Upper lobe of left lung (tissue), 6 donors: ENCODE data around the gene PLXNB1. TPM values are rescaled to one million over a fixed set of nuclear protein-coding genes. Genes with fewer than 3 reads are reported as not detected.

Source experiments
- ATAC-seq, 2 donors: fragments of 200-7000 bp; cut with Tn5 transposase; one replicate each; pipeline ENCODE4 v1.9.1; 2022; ENCODE audit warnings: mild to moderate bottlenecking in 2 of 2, moderate library complexity in 2 of 2; ENCODE audit not compliant: low FRiP score in 2 of 2
- DNase-seq, 2 donors: peaks; one replicate each; pipeline ENCODE4 v3.0.0-alpha.2; 2019 to 2020
- H3K27ac ChIP-seq, 4 donors: fragments of 200-600 bp; sonication (generic); one replicate each; pipeline ENCODE4 v1.5.1; 2016 to 2019
- H3K27me3 ChIP-seq, 4 donors: fragments of 200-600 bp; sonication (generic); one replicate each; pipeline ENCODE4 v1.5.1; 2017 to 2019
- H3K36me3 ChIP-seq, 4 donors: fragments of 200-600 bp; sonication (generic); one replicate each; pipeline ENCODE4 v1.5.1; 2016 to 2019
- H3K4me1 ChIP-seq, 4 donors: fragments of 200-600 bp; sonication (generic); one replicate each; pipeline ENCODE4 v1.5.1; 2018 to 2019
- H3K4me3 ChIP-seq, 4 donors: fragments of 200-600 bp; sonication (generic); one replicate each; pipeline ENCODE4 v1.5.1; 2017 to 2019; ENCODE audit warnings: mild to moderate bottlenecking in 2 of 4, moderate library complexity in 1 of 4
- H3K9me3 ChIP-seq, 4 donors: fragments of 200-600 bp; sonication (generic); one replicate each; pipeline ENCODE4 v1.5.1; 2018 to 2019
- EP300 ChIP-seq, 4 donors: sonication (generic); formaldehyde crosslinking; IDR thresholded peaks; one replicate each; pipeline ENCODE4 v1.5.1; 2017; ENCODE audit warnings: antibody characterized with exemption in 4 of 4, control low read depth in 2 of 4
- POLR2A ChIP-seq, 4 donors: fragments of 450-650 bp; IDR thresholded peaks; one replicate each; pipeline ENCODE4 v1.5.1; 2016 to 2017; ENCODE audit warnings: antibody characterized with exemption in 4 of 4, mild to moderate bottlenecking in 2 of 4
- POLR2AphosphoS5 ChIP-seq, 2 donors: sonication (generic); formaldehyde crosslinking; IDR thresholded peaks; one replicate each; pipeline ENCODE4 v1.5.1; 2017; ENCODE audit warnings: antibody characterized with exemption in 2 of 2
- WGBS, 2 donors: methylation state at CpG; one replicate each; pipeline ENCODE4 v1.1.5; 2017 to 2018; 5-methylcytosine and 5-hydroxymethylcytosine counted together
- total RNA-seq, 6 donors: library from RNA; depleted of rRNA in 4 of 6; stranded (reverse); fragments of >200 nt in 4 of 6; gene quantifications; one replicate each; pipeline versions ENCODE4 v1.1.0 to v1.2.1, GENCODE V29; 2016 to 2021
- TF ChIP-seq, protein P1 (sequence below), 6 experiments: fragments of 450-650 bp in 4 of 6; fragments of 200-600 bp in 2 of 6; sonication (generic) in 2 of 6; IDR thresholded peaks; one replicate each; pipeline ENCODE4 v1.5.1; 2016 to 2019; ENCODE audit warnings: antibody characterized with exemption in 6 of 6
- donor health status: DM: no; HTN: no; CAD: no; lungs with moderate emphysema.
- donor health status: DM: no; HTN: yes; CAD: no; lungs with severe emphysema.

PLXNB1 gene
- total RNA-seq, 6 donors from 2014 or later: 91.2 to 588 (median 123) TPM

DNA sequence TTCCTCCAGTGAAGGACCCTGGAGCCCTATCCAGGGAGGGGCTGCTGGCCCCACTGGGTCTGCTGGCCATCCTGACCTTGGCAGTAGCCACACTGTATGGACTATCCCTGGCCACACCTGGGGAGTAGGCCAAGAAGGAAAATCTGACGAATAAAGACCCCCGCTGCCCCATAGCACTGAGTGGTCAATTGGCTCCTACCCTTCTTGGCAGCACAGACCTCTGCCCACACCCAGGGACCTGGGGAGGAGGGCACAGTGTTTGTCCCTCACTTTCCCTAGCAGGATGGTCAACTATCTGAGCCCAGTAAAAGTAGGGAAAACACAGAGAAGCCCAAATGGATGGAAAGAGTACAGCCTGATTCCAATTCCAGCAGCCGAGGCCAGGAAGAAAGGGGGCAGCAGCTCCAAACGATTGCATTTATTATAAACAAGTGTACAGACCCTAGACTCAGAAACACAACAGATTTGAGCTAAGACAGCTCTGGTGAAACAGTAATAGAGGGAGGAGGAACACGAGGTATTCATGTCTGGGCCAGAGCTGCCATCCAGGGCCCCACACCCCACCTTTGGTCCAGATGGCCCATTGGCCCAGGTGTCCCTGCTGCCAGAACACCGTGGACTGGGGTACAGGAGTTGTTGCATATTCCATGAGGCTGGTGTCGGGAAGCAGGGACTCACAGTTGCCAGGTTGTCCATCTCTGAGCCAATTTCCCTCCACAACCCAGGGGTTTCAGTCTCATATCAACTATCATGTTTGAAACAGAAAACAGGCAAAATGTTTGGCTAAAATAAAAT is 37.8 kb upstream of the PLXNB1 start:
- Histone ChIP-seq H3K4me1 (peaks cover 64 to 76% (median 67%) of the 10 kb centered on the region in 4 donors), H3K27ac (peak overlapping the region; percentile 97 to 100 (median 98)), H3K9me3 (no peaks in the 10 kb centered on the region), H3K27me3 (no peaks in the 10 kb centered on the region), H3K4me3 (peak overlapping the region in 3 of 4 donors; percentile 48 to 60 (median 55)), H3K36me3 (peaks cover 0 to 48% (median 31%) of the 10 kb centered on the region in 4 donors)
- TF ChIP-seq POLR2AphosphoS5 (IDR thresholded peaks at IDR 0.05) (no peak), POLR2A (IDR thresholded peaks at IDR 0.05) (no peak), EP300 (IDR thresholded peaks at IDR 0.05) (no peak)
- TF ChIP-seq, protein P1, sequence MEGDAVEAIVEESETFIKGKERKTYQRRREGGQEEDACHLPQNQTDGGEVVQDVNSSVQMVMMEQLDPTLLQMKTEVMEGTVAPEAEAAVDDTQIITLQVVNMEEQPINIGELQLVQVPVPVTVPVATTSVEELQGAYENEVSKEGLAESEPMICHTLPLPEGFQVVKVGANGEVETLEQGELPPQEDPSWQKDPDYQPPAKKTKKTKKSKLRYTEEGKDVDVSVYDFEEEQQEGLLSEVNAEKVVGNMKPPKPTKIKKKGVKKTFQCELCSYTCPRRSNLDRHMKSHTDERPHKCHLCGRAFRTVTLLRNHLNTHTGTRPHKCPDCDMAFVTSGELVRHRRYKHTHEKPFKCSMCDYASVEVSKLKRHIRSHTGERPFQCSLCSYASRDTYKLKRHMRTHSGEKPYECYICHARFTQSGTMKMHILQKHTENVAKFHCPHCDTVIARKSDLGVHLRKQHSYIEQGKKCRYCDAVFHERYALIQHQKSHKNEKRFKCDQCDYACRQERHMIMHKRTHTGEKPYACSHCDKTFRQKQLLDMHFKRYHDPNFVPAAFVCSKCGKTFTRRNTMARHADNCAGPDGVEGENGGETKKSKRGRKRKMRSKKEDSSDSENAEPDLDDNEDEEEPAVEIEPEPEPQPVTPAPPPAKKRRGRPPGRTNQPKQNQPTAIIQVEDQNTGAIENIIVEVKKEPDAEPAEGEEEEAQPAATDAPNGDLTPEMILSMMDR (IDR thresholded peaks at IDR 0.05): no peak
- no peak for DNase-seq
- 72 to 75% methylated on average over 7 of the region's 7 CpGs for WGBS, 2 donors
- ATAC-seq: no peak

DNA sequence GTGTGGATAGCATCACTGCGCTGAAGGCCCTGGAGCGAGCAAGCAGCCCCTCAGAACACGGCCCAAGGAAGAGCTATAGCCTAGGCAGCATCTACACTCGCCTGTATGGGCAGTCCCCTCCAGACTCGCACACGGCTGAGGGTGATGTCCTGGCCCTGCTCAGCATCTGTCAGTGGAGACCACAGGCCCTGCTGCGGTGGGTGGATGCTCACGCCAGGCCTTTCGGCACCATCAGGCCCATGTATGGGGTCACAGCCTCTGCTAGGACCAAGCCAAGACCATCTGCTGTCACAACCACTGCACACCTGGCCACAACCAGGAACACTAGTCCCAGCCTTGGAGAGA is 37.2 kb upstream of the PLXNB1 start:
- peak overlapping the region; percentile 48 to 68 (median 58) for H3K4me3 ChIP-seq

DNA sequence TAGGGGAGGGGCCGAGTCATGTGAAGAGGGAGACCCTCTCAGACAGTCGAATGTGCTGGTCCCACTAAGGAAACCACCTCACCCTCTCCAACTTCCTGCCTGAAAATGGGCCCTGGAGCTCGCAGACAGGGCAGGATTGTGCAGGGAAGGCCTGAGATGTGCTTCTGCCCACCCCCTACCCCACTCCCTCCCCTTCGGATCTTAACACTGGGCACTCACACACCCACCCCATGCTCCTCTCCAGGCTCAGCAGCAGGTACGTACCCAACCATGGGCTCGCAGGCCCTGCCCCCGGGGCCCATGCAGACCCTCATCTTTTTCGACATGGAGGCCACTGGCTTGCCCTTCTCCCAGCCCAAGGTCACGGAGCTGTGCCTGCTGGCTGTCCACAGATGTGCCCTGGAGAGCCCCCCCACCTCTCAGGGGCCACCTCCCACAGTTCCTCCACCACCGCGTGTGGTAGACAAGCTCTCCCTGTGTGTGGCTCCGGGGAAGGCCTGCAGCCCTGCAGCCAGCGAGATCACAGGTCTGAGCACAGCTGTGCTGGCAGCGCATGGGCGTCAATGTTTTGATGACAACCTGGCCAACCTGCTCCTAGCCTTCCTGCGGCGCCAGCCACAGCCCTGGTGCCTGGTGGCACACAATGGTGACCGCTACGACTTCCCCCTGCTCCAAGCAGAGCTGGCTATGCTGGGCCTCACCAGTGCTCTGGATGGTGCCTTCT is 36.7 kb upstream of the PLXNB1 start:
- Histone ChIP-seq H3K4me3 (peak overlapping the region; percentile 48 to 68 (median 58)), H3K36me3 (peaks cover 0 to 52% (median 31%) of the 10 kb centered on the region in 4 donors), H3K27ac (peak overlapping the region; percentile 97 to 100 (median 98)), H3K27me3 (no peaks in the 10 kb centered on the region), H3K9me3 (no peaks in the 10 kb centered on the region), H3K4me1 (peaks cover 56 to 65% (median 58%) of the 10 kb centered on the region in 4 donors)
- peak in 1 of 2 donors; percentile 81 for DNase-seq
- peak; percentile 6 to 16 for ATAC-seq
- TF ChIP-seq EP300 (IDR thresholded peaks at IDR 0.05) (no peak), POLR2AphosphoS5 (IDR thresholded peaks at IDR 0.05) (no peak), POLR2A (IDR thresholded peaks at IDR 0.05) (no peak)
- TF ChIP-seq, protein P1 (IDR thresholded peaks at IDR 0.05): no peak
- 3 to 11% methylated on average over 5 to 17 of the region's 19 CpGs for WGBS, 2 donors

More for the DNA sequence above, 37.2 kb upstream of the PLXNB1 start:
- TF ChIP-seq EP300 (IDR thresholded peaks at IDR 0.05) (no peak), POLR2A (IDR thresholded peaks at IDR 0.05) (no peak), POLR2AphosphoS5 (IDR thresholded peaks at IDR 0.05) (no peak)
- TF ChIP-seq, protein P1 (IDR thresholded peaks at IDR 0.05): no peak
- Histone ChIP-seq H3K36me3 (peaks cover 0 to 48% (median 31%) of the 10 kb centered on the region in 4 donors), H3K4me1 (peaks cover 61 to 71% (median 63%) of the 10 kb centered on the region in 4 donors), H3K27ac (peak overlapping the region; percentile 97 to 100 (median 98)), H3K27me3 (no peaks in the 10 kb centered on the region), H3K9me3 (no peaks in the 10 kb centered on the region)
- WGBS, 2 donors: 93% methylated on average over 4 of the region's 9 CpGs; no CpG with 5 or more reads in 1 of the 2 donors
- ATAC-seq: no peak
- DNase-seq: peak in 1 of 2 donors; percentile 25

DNA sequence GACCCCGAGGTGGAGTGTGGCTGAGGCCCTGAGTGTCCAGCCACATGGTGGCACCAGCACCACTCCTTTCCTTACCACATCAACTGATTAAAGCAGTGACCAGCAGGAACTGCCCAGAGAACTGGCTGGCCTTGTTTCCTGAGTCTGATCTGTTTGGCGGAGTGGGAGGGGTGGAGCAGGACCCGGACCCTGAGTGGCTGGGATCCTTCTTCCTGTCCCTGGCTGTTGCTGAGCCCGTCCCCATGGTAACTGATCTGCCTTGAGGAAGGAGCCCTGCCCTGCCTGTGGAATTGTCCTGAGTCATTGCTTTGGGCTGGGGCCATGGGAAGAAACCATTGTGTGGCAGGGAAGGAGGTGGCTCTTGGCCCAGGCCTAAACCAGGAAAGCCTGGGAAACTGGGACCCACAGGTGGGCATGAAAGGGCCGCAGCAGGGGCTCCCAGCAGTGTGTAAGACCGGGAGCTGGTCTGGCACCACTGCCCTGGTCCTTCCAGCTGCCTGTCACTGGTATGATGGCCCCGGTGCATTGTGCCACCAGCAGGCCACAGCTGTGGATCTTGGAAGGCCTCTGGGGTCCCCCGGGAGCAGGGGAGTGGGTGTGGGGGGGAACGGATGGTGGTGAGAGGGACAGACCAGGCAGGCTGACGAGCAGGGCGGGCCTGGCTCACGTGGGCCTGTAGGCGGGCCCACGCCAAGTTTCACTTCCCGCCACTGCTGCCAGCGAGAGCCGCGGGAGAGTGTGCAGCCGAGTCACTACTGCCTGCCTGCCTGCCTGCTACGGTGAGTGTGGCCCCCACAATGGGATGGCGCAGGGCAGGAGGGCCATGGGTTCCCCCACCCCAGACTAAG is 35.9 kb upstream of the PLXNB1 start:
- Histone ChIP-seq H3K4me3 (peak overlapping the region; percentile 48 to 68 (median 58)), H3K27me3 (no peaks in the 10 kb centered on the region), H3K9me3 (no peaks in the 10 kb centered on the region), H3K27ac (peak overlapping the region; percentile 97 to 100 (median 98)), H3K36me3 (peaks cover 0 to 59% (median 38%) of the 10 kb centered on the region in 4 donors), H3K4me1 (peaks cover 49 to 57% (median 53%) of the 10 kb centered on the region in 4 donors)
- TF ChIP-seq, protein P1 (IDR thresholded peaks at IDR 0.05): peak; percentile 66 to 95 (median 82)
- TF ChIP-seq POLR2AphosphoS5 (IDR thresholded peaks at IDR 0.05) (peak; percentile 94 to 96), EP300 (IDR thresholded peaks at IDR 0.05) (no peak), POLR2A (IDR thresholded peaks at IDR 0.05) (peak in 3 of 4 donors; percentile 88 to 94 (median 91))
- 1 to 12% methylated on average over 6 to 18 of the region's 21 CpGs for WGBS, 2 donors
- DNase-seq: peak; percentile 96 to 100
- ATAC-seq: peak; percentile 97 to 98
